Esophagus muscularis mucosa (tissue), 4 donors: Measurements from ENCODE around the gene MPPED1.

Source experiments
- EP300 ChIP-seq: sonication (generic); formaldehyde crosslinking; IDR thresholded peaks from one replicate; pipeline ENCODE4 v1.6.1; 2017; ENCODE audit warnings: antibody characterized with exemption
- POLR2A ChIP-seq: fragments of 450-650 bp; IDR thresholded peaks from one replicate; pipeline ENCODE4 v1.6.1; 2017; ENCODE audit warnings: antibody characterized with exemption, moderate library complexity, mild to moderate bottlenecking, low read depth
- POLR2AphosphoS5 ChIP-seq, 2 donors: sonication (generic); formaldehyde crosslinking; IDR thresholded peaks; one replicate each; pipeline ENCODE4 v1.6.1; 2017; ENCODE audit warnings: antibody characterized with exemption in 2 of 2
- TF ChIP-seq, protein P1 (sequence below), 3 experiments: fragments of 200-600 bp in 2 of 3; fragments of 450-650 bp in 1 of 3; sonication (generic) in 2 of 3; IDR thresholded peaks; one replicate each; pipeline ENCODE4 v1.5.1; 2017 to 2019; ENCODE audit warnings: antibody characterized with exemption in 3 of 3, mild to moderate bottlenecking in 2 of 3, moderate library complexity in 1 of 3

DNA sequence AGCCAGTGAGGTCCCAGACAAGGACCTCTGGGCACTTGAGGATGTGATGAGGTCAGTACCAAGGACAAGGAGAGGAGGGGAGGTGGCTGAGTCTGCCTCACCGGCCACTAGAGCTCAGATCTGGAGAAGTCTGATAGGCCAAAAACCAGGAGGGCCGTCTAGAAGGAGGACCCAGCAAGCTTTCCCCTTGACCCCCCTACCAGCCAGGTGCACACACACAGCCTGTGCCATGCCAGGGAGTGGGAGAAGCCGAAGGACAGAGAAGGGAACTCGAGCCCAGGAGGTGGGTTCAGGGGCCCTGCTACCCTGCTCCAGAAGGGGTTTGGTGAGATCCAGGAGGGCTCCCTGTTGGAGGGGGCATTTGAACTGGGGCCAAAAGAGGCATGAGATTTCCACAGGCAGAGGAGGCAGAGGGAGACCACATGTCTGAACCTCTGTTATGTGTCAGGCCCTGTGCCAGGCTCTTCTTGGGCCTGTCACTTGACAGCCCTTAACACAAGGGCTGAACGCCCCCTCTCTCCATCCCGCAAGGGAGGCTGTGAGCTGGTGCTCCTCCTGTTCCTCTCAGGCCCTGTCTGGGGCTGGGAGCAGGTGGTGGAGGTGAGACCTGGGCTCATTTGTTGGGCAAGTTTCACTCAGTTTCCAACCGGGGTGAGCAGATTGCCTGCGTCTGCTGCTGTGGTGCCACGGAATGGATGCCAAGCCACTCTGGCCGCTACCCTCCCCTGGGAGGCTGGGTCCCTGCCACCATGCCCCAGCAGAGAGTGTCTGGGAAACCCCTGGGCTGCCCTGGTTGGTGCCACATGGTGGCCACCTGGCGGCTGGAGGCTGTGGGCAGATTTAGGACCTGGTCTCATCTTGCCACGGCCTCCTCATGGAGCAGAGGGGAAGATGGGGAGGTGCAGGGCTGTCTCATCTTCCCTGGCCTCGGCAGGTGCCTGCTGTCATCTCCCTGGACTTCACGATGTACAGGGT, 65.2 kb downstream of the MPPED1 start:
- no peak for TF ChIP-seq EP300
- TF ChIP-seq, protein P1, sequence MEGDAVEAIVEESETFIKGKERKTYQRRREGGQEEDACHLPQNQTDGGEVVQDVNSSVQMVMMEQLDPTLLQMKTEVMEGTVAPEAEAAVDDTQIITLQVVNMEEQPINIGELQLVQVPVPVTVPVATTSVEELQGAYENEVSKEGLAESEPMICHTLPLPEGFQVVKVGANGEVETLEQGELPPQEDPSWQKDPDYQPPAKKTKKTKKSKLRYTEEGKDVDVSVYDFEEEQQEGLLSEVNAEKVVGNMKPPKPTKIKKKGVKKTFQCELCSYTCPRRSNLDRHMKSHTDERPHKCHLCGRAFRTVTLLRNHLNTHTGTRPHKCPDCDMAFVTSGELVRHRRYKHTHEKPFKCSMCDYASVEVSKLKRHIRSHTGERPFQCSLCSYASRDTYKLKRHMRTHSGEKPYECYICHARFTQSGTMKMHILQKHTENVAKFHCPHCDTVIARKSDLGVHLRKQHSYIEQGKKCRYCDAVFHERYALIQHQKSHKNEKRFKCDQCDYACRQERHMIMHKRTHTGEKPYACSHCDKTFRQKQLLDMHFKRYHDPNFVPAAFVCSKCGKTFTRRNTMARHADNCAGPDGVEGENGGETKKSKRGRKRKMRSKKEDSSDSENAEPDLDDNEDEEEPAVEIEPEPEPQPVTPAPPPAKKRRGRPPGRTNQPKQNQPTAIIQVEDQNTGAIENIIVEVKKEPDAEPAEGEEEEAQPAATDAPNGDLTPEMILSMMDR (IDR thresholded peaks at IDR 0.05): no peak
- TF ChIP-seq POLR2AphosphoS5 (IDR thresholded peaks at IDR 0.05): no peak
- TF ChIP-seq POLR2A: no peak
